HEK293 (cell line): ENCODE data around the gene SLC6A13.

Experiments
- REST ChIP-seq: fragments of 450-650 bp; formaldehyde crosslinking; IDR thresholded peaks from 2 replicates; pipeline ENCODE4 v1.5.1; 2016; ENCODE audit warnings: missing biosample characterization, missing genetic modification characterization
- ZNF16 ChIP-seq: fragments of 450-650 bp; formaldehyde crosslinking; IDR thresholded peaks from 2 replicates; pipeline ENCODE4 v1.5.1; 2016; ENCODE audit warnings: low read depth, missing biosample characterization, missing genetic modification characterization
- ZNF510 ChIP-seq: fragments of 450-650 bp; formaldehyde crosslinking; IDR thresholded peaks from 2 replicates; pipeline ENCODE4 v1.5.1; 2018; ENCODE audit warnings: mild to moderate bottlenecking, missing genetic modification characterization, missing biosample characterization; ENCODE audit not compliant: insufficient replicate concordance

- TF ChIP-seq ZNF510 (tag by site-specific recombination) (no peak), ZNF16 (tag by site-specific recombination) (no peak), REST (tag by site-specific recombination) (no peak)
Measured at GRCh38 chr12:172732-173161, 89.9 kb downstream of the SLC6A13 start.
